Chondrocyte (in vitro differentiated cells): ENCODE data around the gene SP100. TPM values are rescaled to one million over a fixed set of nuclear protein-coding genes. Genes with fewer than 3 reads are reported as not detected.
A peak's percentile ranks its signal among the peaks of the same experiment; 100 is the strongest.
"Not testable (repeated sequence)": the region's sequence is repeated elsewhere in the genome, so short reads cannot be mapped to it uniquely, and the experiment has no call there.

Source experiments
- DNase-seq: peaks from one replicate; pipeline ENCODE4 v3.0.0; 2021; ENCODE audit warnings: mixed read lengths, low spot score
- H3K27ac Mint-ChIP-seq: one replicate; pipeline ENCODE4 v1.8.0; 2021; ENCODE audit warnings: mild to moderate bottlenecking, moderate library complexity, mixed read lengths; ENCODE audit not compliant: unreplicated experiment
- H3K27me3 Mint-ChIP-seq: 2 replicates; pipeline ENCODE4 v1.8.0; 2021; ENCODE audit warnings: low read depth, mixed read lengths
- H3K36me3 Mint-ChIP-seq: 2 replicates; pipeline ENCODE4 v1.8.0; 2021; ENCODE audit warnings: low read depth, mixed read lengths
- H3K4me1 Mint-ChIP-seq: 2 replicates; pipeline ENCODE4 v1.8.0; 2021; ENCODE audit warnings: low read depth, mild to moderate bottlenecking, mixed read lengths
- H3K4me3 Mint-ChIP-seq: one replicate; pipeline ENCODE4 v1.8.0; 2021; ENCODE audit warnings: mild to moderate bottlenecking, moderate library complexity, mixed read lengths; ENCODE audit not compliant: unreplicated experiment
- H3K9me3 Mint-ChIP-seq: 2 replicates; pipeline ENCODE4 v1.8.0; 2021; ENCODE audit warnings: low read depth, mixed read lengths
- total RNA-seq: library from RNA; stranded (reverse); gene quantifications from 3 replicates; pipeline ENCODE4 v1.2.1, GENCODE V29; 2021
- TF ChIP-seq, protein P1 (sequence below): fragments of 200-600 bp; sonication (generic); IDR thresholded peaks from 2 replicates; pipeline ENCODE4 v1.5.0; 2021; ENCODE audit warnings: antibody characterized with exemption, mild to moderate bottlenecking, moderate library complexity

The SP100 gene
- total RNA-seq, 1 donor from 2014 or later: 57.6 TPM

GRCh38 chr2:230471074-230471473 lies 55.1 kb downstream of the SP100 start:
- peaks cover 3% of the 10 kb centered on the region for H3K4me1 Mint-ChIP-seq
- TF ChIP-seq, protein P1, sequence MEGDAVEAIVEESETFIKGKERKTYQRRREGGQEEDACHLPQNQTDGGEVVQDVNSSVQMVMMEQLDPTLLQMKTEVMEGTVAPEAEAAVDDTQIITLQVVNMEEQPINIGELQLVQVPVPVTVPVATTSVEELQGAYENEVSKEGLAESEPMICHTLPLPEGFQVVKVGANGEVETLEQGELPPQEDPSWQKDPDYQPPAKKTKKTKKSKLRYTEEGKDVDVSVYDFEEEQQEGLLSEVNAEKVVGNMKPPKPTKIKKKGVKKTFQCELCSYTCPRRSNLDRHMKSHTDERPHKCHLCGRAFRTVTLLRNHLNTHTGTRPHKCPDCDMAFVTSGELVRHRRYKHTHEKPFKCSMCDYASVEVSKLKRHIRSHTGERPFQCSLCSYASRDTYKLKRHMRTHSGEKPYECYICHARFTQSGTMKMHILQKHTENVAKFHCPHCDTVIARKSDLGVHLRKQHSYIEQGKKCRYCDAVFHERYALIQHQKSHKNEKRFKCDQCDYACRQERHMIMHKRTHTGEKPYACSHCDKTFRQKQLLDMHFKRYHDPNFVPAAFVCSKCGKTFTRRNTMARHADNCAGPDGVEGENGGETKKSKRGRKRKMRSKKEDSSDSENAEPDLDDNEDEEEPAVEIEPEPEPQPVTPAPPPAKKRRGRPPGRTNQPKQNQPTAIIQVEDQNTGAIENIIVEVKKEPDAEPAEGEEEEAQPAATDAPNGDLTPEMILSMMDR: no peak
- H3K4me3 Mint-ChIP-seq: no peak overlapping the region
- H3K27ac Mint-ChIP-seq: no peak overlapping the region
- peaks cover 15% of the 10 kb centered on the region for H3K9me3 Mint-ChIP-seq
- DNase-seq: no peak
- peaks cover 66% of the 10 kb centered on the region for H3K36me3 Mint-ChIP-seq
- H3K27me3 Mint-ChIP-seq: no peaks in the 10 kb centered on the region

GRCh38 chr2:230472621-230473018 lies 56.6 kb downstream of the SP100 start:
- no peak for DNase-seq
- Mint-ChIP-seq H3K4me3 (no peak overlapping the region), H3K27me3 (no peaks in the 10 kb centered on the region), H3K27ac (peak overlapping the region; percentile 69), H3K9me3 (peaks cover 17% of the 10 kb centered on the region), H3K4me1 (peaks cover 3% of the 10 kb centered on the region), H3K36me3 (peaks cover 55% of the 10 kb centered on the region)
- TF ChIP-seq, protein P1: no peak

- TF ChIP-seq, protein P1: no peak
- DNase-seq: no peak
- H3K27me3 Mint-ChIP-seq: no peaks in the 10 kb centered on the region
- H3K4me3 Mint-ChIP-seq: no peak overlapping the region
- H3K36me3 Mint-ChIP-seq: peaks cover 52% of the 10 kb centered on the region
- no peak overlapping the region for H3K27ac Mint-ChIP-seq
- peaks cover 17% of the 10 kb centered on the region for H3K9me3 Mint-ChIP-seq
- H3K4me1 Mint-ChIP-seq: peaks cover 3% of the 10 kb centered on the region
These were observed 57.4 kb downstream of the SP100 start for GRCh38 chr2:230473378-230473777.

GRCh38 chr2:230475143-230475542 lies 59.1 kb downstream of the SP100 start:
- no peak for DNase-seq
- TF ChIP-seq, protein P1: no peak
- H3K4me1 Mint-ChIP-seq: peaks cover 3% of the 10 kb centered on the region
- peaks cover 17% of the 10 kb centered on the region for H3K9me3 Mint-ChIP-seq
- H3K27ac Mint-ChIP-seq: no peak overlapping the region
- no peaks in the 10 kb centered on the region for H3K27me3 Mint-ChIP-seq
- H3K36me3 Mint-ChIP-seq: peaks cover 51% of the 10 kb centered on the region
- no peak overlapping the region for H3K4me3 Mint-ChIP-seq

GRCh38 chr2:230485801-230486341 lies 69.9 kb downstream of the SP100 start:
- Mint-ChIP-seq H3K36me3 (peaks cover 47% of the 10 kb centered on the region), H3K4me1 (no peaks in the 10 kb centered on the region), H3K27ac (no peak overlapping the region), H3K27me3 (no peaks in the 10 kb centered on the region), H3K4me3 (no peak overlapping the region), H3K9me3 (peaks cover 18% of the 10 kb centered on the region)
- no peak for DNase-seq
- TF ChIP-seq, protein P1: no peak

DNA sequence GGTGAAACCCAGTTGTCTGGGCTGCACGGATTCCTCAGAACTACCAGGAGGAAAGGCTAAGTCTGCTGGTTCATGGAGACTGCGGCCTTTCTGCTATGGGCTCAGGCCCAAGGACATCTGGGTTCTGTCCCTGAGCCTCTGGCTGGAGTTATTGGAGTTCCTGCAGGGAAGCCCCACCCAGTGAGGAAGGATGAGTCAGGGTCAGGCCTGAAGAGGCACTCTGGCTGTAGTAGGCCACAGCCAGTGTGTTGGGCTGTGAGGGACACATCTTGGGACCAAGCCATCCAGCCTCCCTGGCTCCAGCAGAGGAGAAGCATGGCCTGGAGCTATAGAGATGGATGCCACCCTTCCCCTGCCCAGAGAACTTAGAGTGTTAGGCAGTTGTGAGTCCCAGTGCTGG lies 75.2 kb downstream of the SP100 start:
- Mint-ChIP-seq H3K36me3 (peaks cover 54% of the 10 kb centered on the region), H3K9me3 (peaks cover 20% of the 10 kb centered on the region)
- DNase-seq, H3K27ac Mint-ChIP-seq, H3K4me1 Mint-ChIP-seq, H3K27me3 Mint-ChIP-seq, H3K4me3 Mint-ChIP-seq: not testable (repeated sequence)
